ENCODE results near the gene PRMT2. TPM values are rescaled to one million over a fixed set of nuclear protein-coding genes. Genes with fewer than 3 reads are reported as not detected.
A peak's percentile ranks its signal among the peaks of the same experiment; 100 is the strongest.

Gene PRMT2
- total RNA-seq (100 to 1,000 TPM; 175 to 177 TPM), polyA plus RNA-seq (100 to 1,000 TPM; 218 to 348 TPM)

DNA sequence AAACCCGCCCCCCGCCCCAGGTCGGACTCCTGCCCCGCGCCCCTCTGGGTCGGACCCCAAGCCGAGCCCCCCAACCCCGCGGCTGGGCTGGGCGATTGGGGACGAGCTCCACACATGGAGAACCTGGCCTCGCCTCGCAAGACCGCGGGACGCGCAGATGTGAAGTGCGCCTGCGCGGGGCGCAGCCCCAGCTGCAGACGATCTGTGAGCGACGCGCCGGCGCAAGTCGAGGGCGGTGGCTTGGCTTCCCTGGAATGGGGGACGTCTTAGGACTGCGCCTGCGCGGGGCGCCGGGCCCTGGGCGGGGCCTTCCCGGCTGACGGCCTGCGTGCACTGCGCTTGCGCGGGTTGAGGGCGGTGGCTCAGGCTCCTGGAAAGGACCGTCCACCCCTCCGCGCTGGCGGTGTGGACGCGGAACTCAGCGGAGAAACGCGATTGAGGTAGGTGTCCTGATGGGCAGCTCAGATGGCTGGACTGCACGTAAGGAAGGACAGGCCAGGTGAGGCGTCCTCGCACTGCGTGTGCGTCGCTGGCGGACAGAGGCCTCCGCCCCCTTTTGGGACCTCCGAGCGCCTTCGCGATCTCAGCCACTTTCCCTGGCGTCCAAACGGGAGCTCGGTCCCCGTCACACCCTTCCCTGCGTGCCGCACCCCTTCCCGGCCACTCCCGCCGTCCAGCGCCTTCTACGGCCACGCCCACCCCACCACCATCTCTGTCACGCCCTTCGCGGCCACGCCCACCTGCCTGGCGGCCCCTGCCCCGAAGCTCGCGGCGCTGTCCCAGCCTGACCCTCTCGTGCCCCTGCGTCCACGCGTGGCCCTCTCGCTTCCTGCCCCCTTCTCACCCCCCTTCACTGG lies at the start of gene PRMT2:
PRMT2 (plus strand) TSS at position 351 of the 857 bp plus-strand sequence. CDS start 1,278 bp downstream, outside the sequence.
- Histone ChIP-seq H3K27ac (ENCODE audit: low read depth, low read length) (peak within 1 kb of the TSS; percentile 93), H3K9me3 (ENCODE audit: control insufficient read depth in 1 of 2, low read length in 2 of 2) (no peaks in the 10 kb centered on the region), H3K27me3 (ENCODE audit: insufficient read depth, low read length) (no peaks in the 10 kb centered on the region), H3K4me1 (ENCODE audit: insufficient read depth, low read length) (peaks cover 72% of the 10 kb centered on the region), H3K4me3 (ENCODE audit: low read length in 2 of 2) (peak within 1 kb of the TSS; percentile 82 to 100), H3K36me3 (ENCODE audit: insufficient read depth, low read length) (peaks cover 5% of the 10 kb centered on the region)
- Mint-ChIP-seq H3K36me3 (peaks cover 13 to 25% of the 10 kb centered on the region in 2 donors), H3K27ac (peak within 1 kb of the TSS; percentile 89 to 99 (median 96)), H3K4me3 (peak within 1 kb of the TSS; percentile 93 to 98 (median 96)), H3K4me1 (peaks cover 41 to 80% (median 63%) of the 10 kb centered on the region in 4 donors), H3K27me3 (no peaks in the 10 kb centered on the region), H3K9me3 (no peaks in the 10 kb centered on the region)
- ChIA-PET POLR2A (ENCODE audit: partially characterized antibody) (interaction anchor here (0.5 to 6.1 kb wide), 28 partner anchors 8 to 311 kb away, joined by 3 to 108 read pairs (median 6); partner anchors contain the start of genes C21orf58, DIP2A, PCNT and S100B), CTCF (ENCODE audit: partially characterized antibody) (interaction anchor here (0.9 to 3.9 kb wide), 6 partner anchors 11 to 492 kb away, joined by 3 to 19 read pairs (median 5); no protein-coding TSS in a partner anchor)
- intact Hi-C loops (cut with micrococcal nuclease) = loop anchor here (1.0 to 2.0 kb wide), 3 partner anchors 13 to 177 kb away; partner anchors contain the start of gene DIP2A
- DNase-seq = peak; percentile 96 to 99 (median 99)

DNA sequence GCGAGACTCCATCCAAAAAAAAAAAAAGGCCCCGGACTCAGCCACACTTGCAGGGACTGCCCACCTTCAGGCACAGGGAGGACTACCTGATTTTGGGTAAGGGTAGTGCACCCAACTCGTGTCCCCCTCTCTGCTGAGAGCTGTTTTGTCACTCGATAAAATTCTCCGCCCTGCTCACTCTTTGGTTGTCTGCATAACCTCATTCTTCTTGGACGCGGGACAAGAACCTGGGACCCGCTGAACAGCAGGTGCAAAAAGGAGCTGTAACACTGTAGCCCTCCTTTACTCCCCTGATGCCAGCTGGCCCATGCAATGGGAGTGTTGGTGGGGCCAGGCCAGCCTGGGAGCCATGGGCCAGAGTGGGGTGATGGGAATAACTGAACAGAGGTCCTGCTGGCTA lies 41.2 kb upstream of the PRMT2 start:
- no peak overlapping the region for H3K27ac ChIP-seq (ENCODE audit: low read depth, low read length)
- no peaks in the 10 kb centered on the region for H3K27me3 Mint-ChIP-seq
- peaks cover 4% of the 10 kb centered on the region for H3K4me1 ChIP-seq (ENCODE audit: insufficient read depth, low read length)
- no peaks in the 10 kb centered on the region for H3K27me3 ChIP-seq (ENCODE audit: insufficient read depth, low read length)
- CTCF ChIA-PET (ENCODE audit: partially characterized antibody) = no interaction called here
- intact Hi-C loops (cut with micrococcal nuclease) = no loop called here
- H3K36me3 Mint-ChIP-seq = peaks cover 10 to 25% of the 10 kb centered on the region in 2 donors
- DNase-seq = no peak
- H3K27ac Mint-ChIP-seq = no peak overlapping the region
- no peaks in the 10 kb centered on the region for H3K9me3 ChIP-seq (ENCODE audit: control insufficient read depth in 1 of 2, low read length in 2 of 2)
- no peaks in the 10 kb centered on the region for H3K36me3 ChIP-seq (ENCODE audit: insufficient read depth, low read length)
- peaks cover 2 to 58% (median 42%) of the 10 kb centered on the region in 8 donors for H3K9me3 Mint-ChIP-seq
- POLR2A ChIA-PET (ENCODE audit: partially characterized antibody) = no interaction called here
- H3K4me1 Mint-ChIP-seq = peaks cover 1 to 6% (median 4%) of the 10 kb centered on the region in 4 donors
- no peak overlapping the region for H3K4me3 ChIP-seq (ENCODE audit: low read length in 2 of 2)
- no peak overlapping the region for H3K4me3 Mint-ChIP-seq

DNA sequence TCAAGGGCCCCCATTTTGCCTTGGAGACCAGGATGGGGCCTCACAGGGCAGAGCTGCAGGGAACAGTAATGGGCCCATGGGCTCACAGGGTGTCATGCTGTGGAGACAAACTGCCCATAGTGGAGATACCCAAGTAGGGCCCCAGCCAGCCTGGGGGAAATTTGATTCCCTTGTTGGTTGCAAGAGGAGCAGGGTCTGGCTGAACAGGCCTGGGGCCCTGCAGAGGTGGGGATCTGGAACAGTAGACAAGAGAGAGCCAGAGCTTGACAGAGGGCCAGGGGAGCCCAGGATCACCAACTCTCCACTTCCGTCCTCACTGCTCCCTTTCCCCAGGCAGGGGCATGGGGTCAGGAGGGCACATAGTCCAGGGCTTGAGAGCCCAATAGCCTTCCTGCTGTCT lies 39.3 kb upstream of the PRMT2 start:
- POLR2A ChIA-PET (ENCODE audit: partially characterized antibody) = no interaction called here

GRCh38 chr21:46597031-46597430 lies 38.4 kb upstream of the PRMT2 start:
- Histone ChIP-seq H3K4me1 (ENCODE audit: insufficient read depth, low read length) (peaks cover 4% of the 10 kb centered on the region), H3K4me3 (ENCODE audit: low read length in 2 of 2) (no peak overlapping the region), H3K27ac (ENCODE audit: low read depth, low read length) (no peak overlapping the region), H3K36me3 (ENCODE audit: insufficient read depth, low read length) (no peaks in the 10 kb centered on the region), H3K9me3 (ENCODE audit: control insufficient read depth in 1 of 2, low read length in 2 of 2) (no peaks in the 10 kb centered on the region), H3K27me3 (ENCODE audit: insufficient read depth, low read length) (no peaks in the 10 kb centered on the region)
- Mint-ChIP-seq H3K9me3 (peaks cover 2 to 31% (median 18%) of the 10 kb centered on the region in 8 donors), H3K36me3 (peaks cover 0 to 13% of the 10 kb centered on the region in 2 donors), H3K4me1 (peaks cover 3 to 14% (median 8%) of the 10 kb centered on the region in 4 donors), H3K27ac (no peak overlapping the region), H3K4me3 (no peak overlapping the region), H3K27me3 (no peaks in the 10 kb centered on the region)
- DNase-seq = no peak
- ChIA-PET POLR2A (ENCODE audit: partially characterized antibody) (interaction anchor here (1.3 kb wide), 1 partner anchor 9 kb away, joined by 4 read pairs; no protein-coding TSS in a partner anchor), CTCF (ENCODE audit: partially characterized antibody) (no interaction called here)
- intact Hi-C loops (cut with micrococcal nuclease) = no loop called here

More for the DNA sequence above, 39.3 kb upstream of the PRMT2 start:
- no peak overlapping the region for H3K4me3 ChIP-seq (ENCODE audit: low read length in 2 of 2)
- peaks cover 0 to 13% of the 10 kb centered on the region in 2 donors for H3K36me3 Mint-ChIP-seq
- no peaks in the 10 kb centered on the region for H3K9me3 ChIP-seq (ENCODE audit: control insufficient read depth in 1 of 2, low read length in 2 of 2)
- H3K4me1 Mint-ChIP-seq = peaks cover 3 to 13% (median 8%) of the 10 kb centered on the region in 4 donors
- H3K27ac ChIP-seq (ENCODE audit: low read depth, low read length) = no peak overlapping the region
- no peak overlapping the region for H3K4me3 Mint-ChIP-seq
- no peaks in the 10 kb centered on the region for H3K36me3 ChIP-seq (ENCODE audit: insufficient read depth, low read length)
- CTCF ChIA-PET (ENCODE audit: partially characterized antibody) = no interaction called here
- no peaks in the 10 kb centered on the region for H3K27me3 ChIP-seq (ENCODE audit: insufficient read depth, low read length)
- intact Hi-C loops (cut with micrococcal nuclease) = no loop called here
- H3K4me1 ChIP-seq (ENCODE audit: insufficient read depth, low read length) = peaks cover 4% of the 10 kb centered on the region
- DNase-seq = no peak
- H3K27ac Mint-ChIP-seq = peak overlapping the region in 1 of 7 donors; percentile 70
- H3K9me3 Mint-ChIP-seq = peaks cover 2 to 39% (median 25%) of the 10 kb centered on the region in 8 donors
- H3K27me3 Mint-ChIP-seq = no peaks in the 10 kb centered on the region

DNA sequence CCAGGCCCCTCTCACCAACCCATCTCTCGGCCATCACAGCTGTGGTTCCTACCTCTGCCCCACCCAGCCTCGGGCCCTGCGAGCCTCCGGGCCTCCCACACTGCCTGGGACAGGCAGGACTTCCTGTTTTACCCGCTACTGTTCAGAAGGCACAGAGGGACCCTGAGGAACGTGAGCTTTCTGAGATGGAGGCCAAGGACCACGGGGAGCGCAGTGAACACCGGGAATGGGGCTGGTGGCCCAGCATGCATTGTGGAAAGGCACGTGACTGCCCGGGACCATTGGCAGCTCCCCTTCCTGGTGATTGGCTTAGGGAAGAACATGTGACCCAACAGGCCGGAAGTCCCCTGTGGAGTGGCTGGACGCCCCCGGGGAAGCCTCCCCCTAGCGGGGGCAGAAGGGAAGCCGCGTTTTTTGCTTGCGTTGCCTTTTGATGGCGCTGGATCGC lies 37.6 kb upstream of the PRMT2 start:
- Mint-ChIP-seq H3K27ac (no peak overlapping the region), H3K36me3 (peaks cover 0 to 11% of the 10 kb centered on the region in 2 donors), H3K4me1 (peaks cover 3 to 20% (median 12%) of the 10 kb centered on the region in 4 donors), H3K4me3 (no peak overlapping the region), H3K9me3 (peaks cover 2 to 26% (median 14%) of the 10 kb centered on the region in 8 donors), H3K27me3 (no peaks in the 10 kb centered on the region)
- Histone ChIP-seq H3K4me1 (ENCODE audit: insufficient read depth, low read length) (peaks cover 4% of the 10 kb centered on the region), H3K27me3 (ENCODE audit: insufficient read depth, low read length) (no peaks in the 10 kb centered on the region), H3K4me3 (ENCODE audit: low read length in 2 of 2) (no peak overlapping the region), H3K9me3 (ENCODE audit: control insufficient read depth in 1 of 2, low read length in 2 of 2) (no peaks in the 10 kb centered on the region), H3K27ac (ENCODE audit: low read depth, low read length) (no peak overlapping the region), H3K36me3 (ENCODE audit: insufficient read depth, low read length) (no peaks in the 10 kb centered on the region)
- POLR2A ChIA-PET (ENCODE audit: partially characterized antibody) = interaction anchor here (1.3 kb wide), 1 partner anchor 8 kb away, joined by 4 read pairs; no protein-coding TSS in a partner anchor
- DNase-seq = no peak
- intact Hi-C loops (cut with micrococcal nuclease) = no loop called here
- CTCF ChIA-PET (ENCODE audit: partially characterized antibody) = no interaction called here

- no peak overlapping the region for H3K4me3 ChIP-seq (ENCODE audit: low read length in 2 of 2)
- H3K36me3 Mint-ChIP-seq = peaks cover 0 to 3% of the 10 kb centered on the region in 2 donors
- peaks cover 4% of the 10 kb centered on the region for H3K4me1 ChIP-seq (ENCODE audit: insufficient read depth, low read length)
- no peaks in the 10 kb centered on the region for H3K9me3 ChIP-seq (ENCODE audit: control insufficient read depth in 1 of 2, low read length in 2 of 2)
- H3K27ac ChIP-seq (ENCODE audit: low read depth, low read length) = no peak overlapping the region
- H3K27me3 Mint-ChIP-seq = no peaks in the 10 kb centered on the region
- no peaks in the 10 kb centered on the region for H3K36me3 ChIP-seq (ENCODE audit: insufficient read depth, low read length)
- peaks cover 0 to 17% (median 5%) of the 10 kb centered on the region in 8 donors for H3K9me3 Mint-ChIP-seq
- no peak for DNase-seq
- POLR2A ChIA-PET (ENCODE audit: partially characterized antibody) = no interaction called here
- no peaks in the 10 kb centered on the region for H3K27me3 ChIP-seq (ENCODE audit: insufficient read depth, low read length)
- peaks cover 3 to 20% (median 12%) of the 10 kb centered on the region in 4 donors for H3K4me1 Mint-ChIP-seq
- no peak overlapping the region for H3K27ac Mint-ChIP-seq
- CTCF ChIA-PET (ENCODE audit: partially characterized antibody) = no interaction called here
- intact Hi-C loops (cut with micrococcal nuclease) = no loop called here
- H3K4me3 Mint-ChIP-seq = no peak overlapping the region
Measured at GRCh38 chr21:46598581-46599572, 36.6 kb upstream of the PRMT2 start.

Measured in CD4-positive, alpha-beta memory T cell (primary cell).